HEK293 (cell line): Measurements from ENCODE around the gene PSTPIP1.

ENCODE experiments used
- ZXDB ChIP-seq: fragments of 450-650 bp; formaldehyde crosslinking; IDR thresholded peaks from 2 replicates; pipeline ENCODE4 v1.5.1; 2016; ENCODE audit warnings: missing biosample characterization, missing genetic modification characterization
- TF ChIP-seq, protein P1 (sequence below): fragments of 450-650 bp; formaldehyde crosslinking; IDR thresholded peaks from 2 replicates; pipeline ENCODE4 v1.5.1; 2016; ENCODE audit warnings: missing biosample characterization, missing genetic modification characterization

- TF ChIP-seq, protein P1, sequence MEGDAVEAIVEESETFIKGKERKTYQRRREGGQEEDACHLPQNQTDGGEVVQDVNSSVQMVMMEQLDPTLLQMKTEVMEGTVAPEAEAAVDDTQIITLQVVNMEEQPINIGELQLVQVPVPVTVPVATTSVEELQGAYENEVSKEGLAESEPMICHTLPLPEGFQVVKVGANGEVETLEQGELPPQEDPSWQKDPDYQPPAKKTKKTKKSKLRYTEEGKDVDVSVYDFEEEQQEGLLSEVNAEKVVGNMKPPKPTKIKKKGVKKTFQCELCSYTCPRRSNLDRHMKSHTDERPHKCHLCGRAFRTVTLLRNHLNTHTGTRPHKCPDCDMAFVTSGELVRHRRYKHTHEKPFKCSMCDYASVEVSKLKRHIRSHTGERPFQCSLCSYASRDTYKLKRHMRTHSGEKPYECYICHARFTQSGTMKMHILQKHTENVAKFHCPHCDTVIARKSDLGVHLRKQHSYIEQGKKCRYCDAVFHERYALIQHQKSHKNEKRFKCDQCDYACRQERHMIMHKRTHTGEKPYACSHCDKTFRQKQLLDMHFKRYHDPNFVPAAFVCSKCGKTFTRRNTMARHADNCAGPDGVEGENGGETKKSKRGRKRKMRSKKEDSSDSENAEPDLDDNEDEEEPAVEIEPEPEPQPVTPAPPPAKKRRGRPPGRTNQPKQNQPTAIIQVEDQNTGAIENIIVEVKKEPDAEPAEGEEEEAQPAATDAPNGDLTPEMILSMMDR (tag by site-specific recombination) = no peak
- no peak for TF ChIP-seq ZXDB (tag by site-specific recombination)
Observed at GRCh38 chr15:77032647-77033416, 37.9 kb downstream of the PSTPIP1 start.
